Stimulated activated CD8-positive, alpha-beta memory T cell treated with anti-CD3 and anti-CD28 coated beads, Interleukin-7, amount 100 ng/mL, for 48 hours (primary cell): Measurements from ENCODE around the gene MLKL.
"Not testable (repeated sequence)": the region's sequence is repeated elsewhere in the genome, so short reads cannot be mapped to it uniquely, and the experiment has no call there.

Experiments
- DNase-seq, 2 donors: peaks; one replicate each; pipeline ENCODE4 v3.0.0-alpha.2; 2020; ENCODE audit warnings: low read depth in 1 of 2; ENCODE audit errors: extremely low read depth in 1 of 2

MLKL gene

GRCh38 chr16:74652883-74653282 is 47.8 kb downstream of the MLKL start:
- not testable (repeated sequence) for DNase-seq

DNA sequence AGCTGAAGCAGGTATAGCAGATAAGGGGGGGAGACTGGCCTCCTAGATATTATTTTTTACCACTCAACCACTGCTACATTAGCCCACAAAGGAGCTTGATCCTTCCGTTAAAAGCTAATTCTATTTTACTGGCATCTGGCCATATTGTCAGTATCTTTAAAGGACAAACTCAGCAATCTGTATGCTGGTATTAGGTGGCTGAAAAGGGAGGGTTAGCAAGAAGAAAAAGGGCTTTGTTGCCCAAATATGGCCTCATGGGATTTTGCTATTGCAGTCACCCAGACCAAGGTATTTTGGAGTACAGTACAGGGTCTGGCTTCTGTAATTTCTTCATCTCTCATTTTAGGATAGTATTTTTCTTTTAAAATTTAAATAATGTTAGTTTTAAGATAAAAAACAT is 48.4 kb downstream of the MLKL start:
- no peak for DNase-seq

GRCh38 chr16:74651841-74652240 is 48.8 kb downstream of the MLKL start:
- no peak for DNase-seq

- no peak for DNase-seq
Observed at GRCh38 chr16:74650966-74651567, 49.6 kb downstream of the MLKL start.

- no peak for DNase-seq
Observed at GRCh38 chr16:74649839-74650504, 50.7 kb downstream of the MLKL start.

DNA sequence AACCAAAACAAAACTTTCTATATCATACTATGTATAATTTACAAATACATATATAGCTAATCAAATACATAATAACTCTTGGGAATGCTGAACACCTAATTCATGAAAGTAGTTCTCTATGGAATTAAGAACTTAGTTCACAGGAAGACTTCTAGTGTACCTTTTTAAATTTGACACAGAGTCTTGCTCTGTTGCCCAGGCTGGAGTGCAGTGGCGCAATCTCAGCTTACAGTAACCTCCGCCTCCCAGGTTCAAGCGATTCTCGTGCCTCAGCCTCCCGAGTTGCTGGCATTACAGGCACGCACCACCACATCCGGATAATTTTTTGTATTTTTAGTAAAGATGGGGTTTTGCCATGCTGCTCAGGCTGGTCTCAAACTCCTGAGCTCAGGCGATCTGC is 58.7 kb downstream of the MLKL start:
- no peak for DNase-seq

GRCh38 chr16:74637742-74638453 is 62.8 kb downstream of the MLKL start:
- DNase-seq, result no peak

GRCh38 chr16:74635303-74635702 is 65.4 kb downstream of the MLKL start:
- DNase-seq, result no peak

GRCh38 chr16:74633686-74634085 is 67.0 kb downstream of the MLKL start:
- DNase-seq, result no peak

- DNase-seq, result no peak
Observed at GRCh38 chr16:74627506-74628220, 73.0 kb downstream of the MLKL start.

GRCh38 chr16:74626741-74627416 is 73.8 kb downstream of the MLKL start:
- no peak for DNase-seq

DNA sequence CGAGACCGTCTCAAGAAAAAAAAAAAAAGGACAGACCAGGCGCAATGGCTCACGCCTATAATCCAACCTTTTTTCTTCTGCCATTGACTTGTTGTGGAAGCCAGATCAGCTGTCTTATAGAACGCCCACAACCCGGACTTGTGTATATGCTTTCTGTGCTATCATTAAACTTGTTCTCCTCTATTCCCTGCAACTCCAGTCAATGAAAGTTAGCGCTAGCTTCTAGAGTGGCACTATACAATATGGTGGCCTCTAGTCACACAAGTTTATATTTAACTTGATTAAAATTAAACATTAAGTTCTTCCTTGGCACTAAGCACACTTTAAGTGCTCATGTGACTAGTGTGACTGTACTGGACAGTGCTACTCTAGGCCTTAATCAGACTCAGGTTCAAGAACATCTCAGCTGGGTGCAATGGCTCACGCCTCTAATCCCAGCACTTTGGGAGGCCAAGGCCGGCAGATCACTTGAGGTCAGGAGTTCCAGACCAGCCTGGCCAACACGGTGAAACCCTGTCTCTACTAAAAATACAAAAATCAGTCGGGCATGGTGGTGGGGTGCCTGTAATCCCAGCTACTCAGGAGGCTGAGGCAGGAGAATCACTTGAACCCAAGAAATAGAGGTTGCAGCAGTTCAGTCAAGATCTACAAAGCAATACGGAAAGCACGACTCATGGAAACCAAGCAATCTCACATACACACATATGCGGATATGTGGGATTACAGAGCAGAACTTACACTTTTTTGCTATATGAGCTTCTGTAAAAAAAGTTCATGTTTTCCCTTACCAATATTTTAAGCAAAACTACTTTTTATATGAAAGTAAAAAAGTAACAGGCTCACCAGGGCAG is 74.9 kb downstream of the MLKL start:
- DNase-seq, result no peak

GRCh38 chr16:74623839-74624235 is 76.8 kb downstream of the MLKL start:
- DNase-seq, result no peak

GRCh38 chr16:74623214-74623838 is 77.3 kb downstream of the MLKL start:
- no peak for DNase-seq

DNA sequence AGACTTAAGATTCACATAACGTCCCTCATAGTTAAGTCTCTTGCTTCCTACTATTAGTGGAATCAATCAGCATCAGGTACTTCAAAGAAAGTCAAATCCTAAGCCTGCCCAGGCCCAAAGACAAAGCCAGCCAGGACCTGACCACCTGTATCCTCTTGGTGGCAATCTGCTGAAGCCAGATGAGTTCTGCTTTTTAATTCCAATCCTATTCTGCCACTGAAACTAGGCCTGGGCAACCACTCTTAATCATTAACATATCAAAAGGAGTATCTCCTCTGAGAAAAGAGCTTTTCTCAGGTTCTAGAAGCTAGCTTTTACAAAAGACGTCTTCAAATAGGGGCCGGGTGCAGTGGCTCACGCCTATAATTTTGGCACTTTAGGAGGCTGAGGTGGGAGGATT is 78.7 kb downstream of the MLKL start:
- no peak for DNase-seq
